ENCODE results near the gene ITSN2.
"Not testable (repeated sequence)": the region's sequence is repeated elsewhere in the genome, so short reads cannot be mapped to it uniquely, and the experiment has no call there.

Gene ITSN2

DNA sequence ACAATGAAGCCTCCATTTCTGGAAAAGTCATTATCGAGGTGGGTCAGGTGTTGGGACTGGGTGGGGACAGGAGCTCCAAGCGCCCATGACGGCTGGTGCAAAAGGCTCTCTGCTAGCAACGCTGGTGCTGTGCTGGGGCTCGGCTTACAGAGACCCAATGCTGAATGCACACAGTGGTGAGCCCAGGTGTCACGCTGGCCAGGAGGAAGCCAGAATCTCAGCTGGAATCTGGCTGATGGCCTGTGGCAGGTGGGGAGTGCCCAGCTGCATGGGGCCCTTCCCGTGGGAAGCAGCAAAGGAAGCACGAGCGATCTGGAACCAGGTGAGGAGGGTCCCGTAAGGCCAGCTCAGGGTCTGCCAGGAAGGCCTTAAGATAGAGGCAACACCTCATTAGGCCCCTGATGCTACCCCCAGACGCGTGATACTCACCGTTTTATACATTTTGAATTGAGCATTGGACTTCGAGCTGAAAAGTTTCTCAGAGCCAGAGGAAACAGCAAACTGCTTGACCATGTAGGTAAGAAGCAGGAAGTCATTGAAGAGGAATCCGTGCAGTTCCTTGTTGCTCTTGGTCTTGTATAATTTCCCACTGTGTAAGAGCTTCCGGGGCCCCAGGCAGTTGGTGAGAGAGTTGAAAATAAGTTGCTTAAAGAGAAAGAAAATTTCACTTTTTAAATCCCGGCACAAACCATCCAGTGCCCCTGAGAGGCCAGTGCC is 150.8 kb downstream of the ITSN2 start:
- DNase-seq: no peak

DNA sequence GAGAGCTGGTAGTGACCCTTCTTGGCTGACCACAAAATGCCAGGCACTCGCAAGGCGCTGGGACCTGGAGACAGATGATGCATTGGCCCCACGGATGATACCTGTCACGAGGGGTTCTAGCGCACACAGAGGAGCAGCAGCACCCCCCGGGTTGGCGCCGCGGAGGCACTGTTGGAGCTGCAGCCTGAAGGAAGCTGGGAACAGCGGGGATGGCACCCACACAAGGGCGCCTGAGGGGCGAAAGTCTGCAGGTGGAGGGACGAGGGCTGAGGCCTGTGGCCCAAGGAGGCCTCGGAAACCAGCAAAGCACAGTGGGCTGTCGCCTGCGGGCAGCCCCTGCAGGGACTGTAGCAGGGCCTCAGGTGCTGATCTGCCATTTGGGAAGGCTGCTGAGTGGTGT is 151.8 kb downstream of the ITSN2 start:
- no peak for DNase-seq

DNA sequence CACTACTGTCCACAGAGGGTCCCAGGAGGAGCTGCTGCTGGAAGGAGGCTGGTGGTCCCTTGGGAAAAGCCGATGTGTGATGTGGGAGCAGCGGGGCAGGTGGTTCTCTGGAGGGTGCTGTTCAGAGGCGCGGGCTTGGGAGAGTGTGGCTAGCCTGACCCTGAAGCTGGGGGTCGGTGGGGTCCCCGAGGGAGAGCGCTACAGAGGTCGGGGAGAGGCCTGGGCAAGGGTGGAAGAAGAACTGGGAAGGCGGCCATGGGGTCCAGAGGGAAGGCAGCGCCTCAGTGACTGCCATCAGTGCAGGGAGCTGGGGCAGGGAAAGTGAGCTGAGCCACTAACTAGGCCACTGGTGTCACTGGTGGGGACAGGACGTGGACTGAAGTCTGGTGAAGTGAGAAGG is 153.0 kb downstream of the ITSN2 start:
- no peak for DNase-seq

DNA sequence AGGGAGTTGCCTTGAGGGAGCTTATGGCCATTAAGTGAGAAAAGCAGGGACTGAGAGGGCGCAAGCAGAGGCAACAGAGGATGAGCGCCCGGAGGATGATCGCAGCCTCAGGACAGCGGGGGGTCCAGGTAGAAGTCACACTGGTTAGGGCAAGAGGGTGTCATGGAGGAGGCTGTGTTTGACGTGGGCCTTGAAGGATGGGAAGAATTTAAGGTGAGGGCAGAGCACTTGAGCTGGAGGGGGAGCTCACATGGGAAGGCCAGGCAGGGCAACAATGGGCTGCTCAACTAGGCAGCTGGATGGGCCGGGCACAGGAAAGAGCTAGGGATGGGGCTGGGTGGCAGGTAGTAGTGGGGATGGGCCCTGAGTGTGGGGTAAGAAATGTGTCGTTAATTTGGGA is 153.6 kb downstream of the ITSN2 start:
- no peak for DNase-seq

DNA sequence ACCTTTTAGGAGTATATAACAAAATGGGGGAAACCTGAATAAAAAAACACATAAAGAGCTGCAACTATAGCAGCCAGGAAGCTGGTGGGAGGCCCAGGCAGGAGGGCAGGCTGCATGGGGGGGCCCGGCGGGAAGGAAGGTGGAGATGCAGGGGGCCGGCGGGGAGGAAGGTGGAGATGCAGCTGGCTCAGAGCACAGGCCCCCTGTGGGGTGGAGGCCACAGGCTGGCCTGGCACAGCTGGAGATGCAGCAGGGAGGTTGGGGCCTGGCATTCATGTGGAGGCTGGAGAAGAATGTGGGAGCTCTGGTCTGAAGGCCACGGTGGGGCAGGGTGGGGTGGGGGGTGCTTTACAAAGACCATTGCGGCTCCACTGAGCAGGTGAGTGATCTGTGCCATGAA is 154.1 kb downstream of the ITSN2 start:
- no peak for DNase-seq

DNA sequence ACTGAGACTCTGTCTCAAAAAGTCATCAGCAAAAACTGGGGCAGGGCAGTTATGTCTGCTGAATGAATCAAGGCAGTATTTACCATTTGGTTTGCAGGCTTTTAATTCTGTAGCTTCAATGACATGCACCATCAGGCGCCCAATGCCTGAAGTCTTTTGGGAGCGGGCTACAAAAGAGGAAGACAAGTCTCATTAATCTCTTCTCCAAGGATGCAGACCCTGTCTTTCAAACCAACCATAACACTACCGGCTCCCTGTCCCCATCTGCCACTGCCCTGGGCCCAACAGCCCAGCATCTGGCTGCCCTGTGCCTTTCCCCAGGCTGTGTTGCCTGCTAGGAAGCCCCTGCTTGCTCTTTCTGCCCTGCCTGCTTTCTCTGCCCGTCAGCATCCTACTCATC is 155.2 kb downstream of the ITSN2 start:
- no peak for DNase-seq

DNA sequence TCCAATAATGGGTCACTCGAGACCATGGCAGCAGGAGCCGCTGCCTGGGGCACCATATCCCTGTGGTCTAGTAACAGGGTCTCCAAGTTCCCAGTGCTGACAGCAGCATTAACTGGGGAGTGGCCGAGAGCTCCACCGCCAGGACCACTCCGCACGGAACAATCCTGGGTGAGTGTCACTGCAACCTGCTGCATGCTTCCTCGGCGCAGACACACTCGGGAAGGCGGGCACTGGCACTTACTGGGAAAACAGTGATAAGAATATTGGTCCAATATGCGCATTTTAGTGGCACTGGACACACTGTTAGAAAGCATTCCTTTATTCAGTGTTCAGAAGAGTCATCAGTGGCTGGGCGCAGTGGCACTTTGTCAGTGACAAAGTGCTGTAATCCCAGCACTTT is 155.8 kb downstream of the ITSN2 start:
- DNase-seq: no peak

DNA sequence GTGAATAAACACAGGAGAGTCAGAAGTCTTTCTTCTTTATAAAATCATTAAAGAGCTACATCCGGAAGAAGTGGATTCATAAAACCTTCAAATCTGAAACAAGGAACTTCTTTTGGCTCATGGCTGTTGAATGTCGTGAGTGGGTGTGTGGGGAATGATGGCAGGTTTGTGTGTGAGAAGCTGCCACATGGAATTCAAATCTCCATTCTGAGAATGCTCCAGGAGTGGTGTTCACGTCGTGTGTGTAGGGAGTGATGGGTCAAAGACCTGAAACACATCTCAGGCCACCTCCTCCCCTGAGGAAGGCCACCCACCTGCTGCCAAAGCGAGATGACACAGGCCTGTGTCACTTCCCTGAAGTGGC is 156.6 kb downstream of the ITSN2 start:
- no peak for DNase-seq

DNA sequence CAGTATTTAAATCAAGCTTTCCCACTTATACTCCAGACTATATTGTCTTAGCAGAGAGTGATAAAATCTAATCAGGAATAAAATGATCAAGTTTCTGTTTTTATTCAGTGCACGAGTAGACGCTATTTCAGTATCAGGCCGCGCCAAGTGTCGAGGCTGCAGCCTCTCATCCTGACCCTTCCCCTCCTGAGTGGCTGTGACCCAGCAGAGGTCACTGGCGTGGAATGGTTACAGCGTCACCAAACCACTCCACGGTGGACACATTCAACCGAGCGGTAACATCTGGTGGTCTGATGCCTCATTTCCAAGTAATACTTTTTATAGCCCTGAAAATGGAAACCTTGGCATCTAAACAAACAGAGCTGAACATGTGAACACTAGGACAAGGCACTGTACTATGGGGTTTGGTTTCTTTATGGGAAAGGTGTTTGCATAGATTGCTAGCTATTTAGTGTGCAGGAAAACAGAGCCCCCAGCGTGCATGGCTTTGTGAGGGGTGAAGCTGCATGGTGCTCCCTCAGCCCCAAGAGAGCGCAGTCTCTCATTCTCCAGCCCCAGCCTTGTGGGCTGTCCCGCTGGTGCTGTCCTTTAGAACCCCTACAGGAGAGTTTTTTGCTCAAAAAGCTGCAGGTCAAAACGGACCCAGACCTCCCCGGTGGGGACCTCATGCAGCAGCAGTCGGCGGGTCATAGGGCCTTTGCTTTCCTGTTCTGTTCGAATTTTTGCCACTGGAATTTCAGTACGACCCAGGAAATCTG is 157.1 kb downstream of the ITSN2 start:
- DNase-seq: no peak

DNA sequence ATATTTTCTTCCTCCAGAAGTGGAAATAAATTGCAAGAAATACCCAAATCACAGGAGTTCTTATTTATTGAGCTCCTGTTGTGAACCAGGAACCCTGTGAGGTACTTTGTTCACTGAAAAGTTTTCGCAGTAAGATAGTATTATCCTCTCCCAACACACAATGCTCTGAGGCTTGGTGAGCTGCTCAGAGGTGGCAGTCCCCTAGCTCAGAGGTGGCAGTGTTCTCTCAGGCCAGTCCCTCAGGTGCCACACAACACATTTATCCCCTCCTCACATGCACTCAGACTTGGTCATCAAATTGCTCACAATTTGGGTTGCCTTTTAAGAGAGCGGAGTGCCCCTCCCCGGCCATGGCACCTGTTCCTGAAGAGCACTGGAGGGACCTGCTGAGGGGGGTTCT is 159.5 kb downstream of the ITSN2 start:
- DNase-seq: no peak

DNA sequence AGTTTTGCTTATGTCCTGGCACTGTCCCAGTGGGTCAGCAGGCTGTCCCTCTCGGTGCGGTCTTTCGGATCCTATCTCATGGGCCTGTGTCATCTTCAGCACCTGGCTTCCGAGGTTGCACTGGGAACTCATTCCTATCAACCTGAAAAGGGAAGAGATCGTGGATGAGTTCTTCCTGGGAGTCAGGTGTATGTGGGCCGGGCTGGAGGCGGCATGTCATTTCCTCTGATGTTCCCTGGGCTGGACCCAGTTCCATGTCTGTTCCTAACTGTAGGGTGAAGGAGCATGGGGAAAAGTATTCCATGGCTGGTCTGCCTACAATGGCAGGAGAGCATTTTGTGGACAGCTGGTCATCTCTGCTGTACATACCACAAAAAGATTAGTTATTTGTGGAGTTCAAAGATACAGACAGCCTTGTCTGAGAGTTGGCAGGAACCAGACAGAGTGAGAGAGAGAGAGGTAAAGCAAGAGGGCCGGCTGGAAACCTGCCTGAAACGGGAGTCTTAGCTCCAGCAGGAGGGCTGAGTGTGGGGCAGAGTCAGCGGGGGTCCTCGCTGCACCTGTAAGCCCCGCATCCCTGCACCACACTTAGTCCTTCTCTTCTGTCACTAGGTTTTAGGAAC is 160.3 kb downstream of the ITSN2 start:
- DNase-seq: no peak

DNA sequence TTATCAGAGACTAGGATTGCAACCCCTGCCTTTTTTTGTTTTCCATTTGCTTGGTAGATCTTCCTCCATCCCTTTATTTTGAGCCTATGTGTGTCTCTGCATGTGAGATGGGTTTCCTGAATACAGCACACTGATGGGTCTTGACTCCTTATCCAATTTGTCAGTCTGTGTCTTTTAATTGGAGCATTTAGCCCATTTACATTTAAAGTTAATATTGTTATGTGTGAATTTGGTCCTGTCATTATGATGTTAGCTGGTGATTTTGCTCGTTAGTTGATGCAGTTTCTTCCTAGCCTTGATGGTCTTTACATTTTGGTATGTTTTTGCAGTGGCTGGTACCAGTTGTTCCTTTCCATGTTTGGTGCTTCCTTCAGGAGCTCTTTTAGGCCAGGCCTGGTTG is 163.1 kb downstream of the ITSN2 start:
- not testable (repeated sequence) for DNase-seq

DNA sequence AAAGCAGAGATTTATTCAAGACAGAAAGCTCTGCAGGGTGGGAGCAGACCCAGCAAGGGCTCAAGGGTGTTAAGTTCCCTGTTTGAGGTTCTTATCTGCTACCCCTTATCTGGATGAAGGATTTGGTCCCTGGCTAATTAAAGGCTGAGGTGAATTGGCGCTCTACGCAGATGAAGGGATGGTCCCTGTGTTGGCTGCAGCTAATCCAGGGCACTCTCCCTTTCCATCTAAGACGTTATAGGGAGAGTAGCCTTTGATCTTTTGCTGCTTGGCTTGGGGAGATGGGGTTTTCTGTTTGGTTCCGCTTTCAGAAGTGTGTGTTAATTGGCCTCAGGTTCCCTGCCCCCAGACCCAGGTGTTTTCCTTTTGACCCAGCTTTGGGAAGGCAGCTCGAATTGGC is 168.5 kb downstream of the ITSN2 start:
- DNase-seq: no peak

DNA sequence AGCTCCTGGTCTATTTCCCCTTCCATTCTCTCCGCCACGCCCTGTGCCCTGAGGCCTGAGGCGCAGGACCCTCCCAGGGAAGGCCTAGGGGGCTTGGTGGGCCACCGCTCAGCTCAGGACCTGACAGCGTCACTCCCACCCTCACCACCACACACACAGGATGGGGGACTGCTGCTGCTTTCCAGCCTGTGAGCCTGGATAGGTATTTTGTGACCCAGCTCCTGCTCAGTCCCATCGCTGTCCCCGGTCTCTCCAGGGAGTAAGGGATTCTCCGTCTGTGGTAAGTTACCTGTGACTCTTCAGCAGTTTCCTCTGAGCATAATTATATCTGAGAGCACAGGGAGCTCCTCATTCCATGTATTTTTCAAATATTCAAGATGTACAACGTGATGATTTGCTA is 169.2 kb downstream of the ITSN2 start:
- no peak for DNase-seq

DNA sequence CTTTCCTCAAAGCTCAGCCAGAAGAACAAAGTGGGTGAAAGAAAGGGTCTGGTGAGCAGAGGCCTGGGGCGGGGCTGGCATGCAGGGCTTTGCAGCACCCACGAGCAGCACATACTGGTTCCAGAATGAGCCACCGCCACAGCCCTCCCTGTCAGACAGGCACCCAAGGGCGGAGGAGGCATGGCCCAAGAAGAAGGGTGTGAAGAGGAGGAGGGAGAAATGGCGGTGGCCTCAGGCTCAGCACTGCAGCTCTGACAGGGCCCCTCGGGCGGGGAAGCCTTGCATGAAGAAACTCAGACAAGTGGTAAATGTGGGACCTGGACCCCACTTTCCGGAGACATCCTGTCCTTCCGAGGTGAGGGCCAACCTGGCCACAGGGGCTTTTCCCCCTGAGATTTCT is 169.8 kb downstream of the ITSN2 start:
- DNase-seq: no peak

DNA sequence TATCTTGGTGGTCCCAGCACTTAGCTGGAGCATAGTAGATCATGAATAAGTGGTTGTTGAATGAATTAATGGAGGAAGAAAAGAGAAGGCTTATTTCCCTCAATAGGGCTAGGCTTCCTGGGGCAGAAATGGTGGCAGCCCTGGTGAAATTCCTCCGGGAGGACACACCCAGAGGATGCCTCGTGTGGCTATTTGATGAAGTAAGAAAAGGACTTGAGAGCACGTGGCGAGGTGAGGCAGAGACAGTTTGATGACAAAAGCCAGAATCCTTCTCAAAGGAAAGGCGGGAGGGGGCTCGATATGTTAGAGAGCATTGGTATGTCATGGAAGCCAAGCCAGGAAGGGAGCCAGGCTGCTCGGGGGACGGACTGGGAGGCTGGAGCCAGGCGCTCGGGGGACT is 170.8 kb downstream of the ITSN2 start:
- no peak for DNase-seq

DNA sequence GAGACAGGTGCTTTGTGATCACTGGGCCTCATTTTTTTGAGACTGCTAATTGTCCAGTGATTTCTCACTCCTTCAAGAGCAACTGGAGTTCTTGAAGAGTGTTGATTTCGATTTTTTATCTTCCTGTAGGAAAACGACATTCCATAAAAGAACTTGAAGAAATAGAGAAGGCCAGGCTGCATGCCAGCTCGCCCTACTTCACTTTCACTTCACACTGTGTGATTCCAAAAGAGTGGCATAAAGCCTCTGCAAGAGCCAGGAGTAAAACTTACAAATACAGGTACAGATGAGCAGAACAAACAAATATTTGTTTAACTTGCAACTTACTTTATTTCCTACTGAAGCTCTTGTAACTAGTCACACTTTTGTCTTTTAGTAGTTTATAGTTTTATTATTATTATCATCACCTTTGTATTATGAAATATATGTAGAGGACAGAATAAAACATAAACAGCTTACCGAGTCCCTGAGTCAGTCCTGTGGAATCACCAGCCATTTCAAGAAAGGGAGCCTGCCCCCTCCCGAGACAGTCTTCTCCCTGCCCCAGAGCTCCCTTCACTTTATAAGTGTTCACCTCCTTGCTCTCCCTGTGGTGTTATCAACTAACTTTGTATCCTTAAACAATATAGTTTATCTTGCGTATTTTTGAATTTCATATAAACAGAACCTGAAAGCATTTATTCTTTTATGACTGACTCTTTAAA is 176.8 kb downstream of the ITSN2 start:
- no peak for DNase-seq

DNA sequence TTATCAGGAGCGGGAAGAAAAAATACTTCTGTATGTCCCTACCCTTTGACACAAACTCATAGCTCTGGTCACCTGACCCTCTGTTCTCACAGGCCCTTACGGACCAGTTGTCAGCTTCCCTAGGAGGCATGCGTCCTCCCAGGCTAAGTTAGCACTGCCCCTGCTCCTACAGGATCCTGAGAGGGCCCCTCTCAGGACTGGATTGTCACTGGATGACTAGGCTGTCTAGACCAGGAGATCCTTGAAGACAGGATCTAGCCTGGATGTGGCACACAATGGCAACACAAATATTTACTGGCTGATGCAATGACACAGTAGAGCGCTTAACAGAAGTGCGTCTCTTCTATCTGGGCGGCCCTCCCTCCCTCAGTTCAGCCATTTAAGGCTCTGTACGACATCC is 177.8 kb downstream of the ITSN2 start:
- DNase-seq: no peak

DNA sequence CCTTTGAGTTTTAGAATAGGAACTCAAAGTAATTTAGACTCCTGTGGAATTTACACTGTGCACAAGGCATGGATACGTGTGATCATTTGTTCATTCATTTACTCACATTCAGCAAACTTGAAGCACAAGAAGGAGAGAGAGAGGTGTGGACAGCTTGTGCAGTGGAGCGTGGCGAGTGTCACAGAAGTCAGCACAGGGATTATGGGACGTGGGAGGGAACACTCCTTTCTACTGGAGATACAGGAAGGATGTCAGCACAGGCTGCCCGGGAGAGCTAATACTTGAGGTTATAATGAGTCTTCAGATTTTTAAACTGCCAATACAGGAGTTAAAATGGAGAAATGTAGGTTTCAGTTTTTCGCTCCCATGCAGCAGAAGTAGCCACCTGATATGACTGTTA is 178.5 kb downstream of the ITSN2 start:
- no peak for DNase-seq

DNA sequence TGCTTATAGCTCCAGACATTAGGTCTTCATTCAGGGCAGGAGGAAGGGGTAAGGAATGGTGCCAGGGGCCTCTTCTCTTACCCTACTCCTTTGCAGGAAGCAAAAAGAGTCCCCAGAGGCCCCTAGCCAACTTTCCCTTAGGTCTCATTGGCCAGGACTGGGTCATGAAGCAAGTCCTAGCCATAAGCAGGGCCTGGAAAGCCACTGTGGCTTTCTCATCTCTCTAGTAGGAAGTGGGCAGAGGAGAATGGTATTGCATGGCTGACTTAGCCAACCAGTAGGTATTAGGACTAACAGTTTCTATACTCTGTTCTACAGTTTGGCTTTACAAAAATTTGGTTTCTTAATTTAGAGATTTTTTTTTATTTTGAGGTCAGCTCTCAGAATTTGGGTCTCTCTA is 180.7 kb downstream of the ITSN2 start:
- DNase-seq: no peak

DNA sequence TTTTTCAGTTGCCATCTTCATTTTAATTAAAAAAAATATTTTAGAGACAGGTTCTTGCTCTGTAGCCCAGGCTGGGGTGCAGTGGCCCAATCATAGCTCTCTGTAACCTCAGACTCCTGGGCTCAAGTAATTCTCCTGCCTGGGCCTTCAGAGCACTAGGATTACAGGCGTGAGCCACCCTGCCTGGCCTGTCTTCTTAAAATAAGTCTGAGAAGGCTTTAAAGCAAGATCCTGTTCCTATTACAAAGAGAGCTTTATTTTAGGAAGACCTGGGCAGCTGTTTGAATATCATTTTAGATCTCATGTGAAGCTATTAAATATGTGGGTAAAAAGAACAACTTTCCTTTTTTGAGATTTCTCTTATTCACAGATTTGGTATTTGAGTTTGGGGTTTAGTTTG is 184.0 kb downstream of the ITSN2 start:
- DNase-seq: no peak

DNA sequence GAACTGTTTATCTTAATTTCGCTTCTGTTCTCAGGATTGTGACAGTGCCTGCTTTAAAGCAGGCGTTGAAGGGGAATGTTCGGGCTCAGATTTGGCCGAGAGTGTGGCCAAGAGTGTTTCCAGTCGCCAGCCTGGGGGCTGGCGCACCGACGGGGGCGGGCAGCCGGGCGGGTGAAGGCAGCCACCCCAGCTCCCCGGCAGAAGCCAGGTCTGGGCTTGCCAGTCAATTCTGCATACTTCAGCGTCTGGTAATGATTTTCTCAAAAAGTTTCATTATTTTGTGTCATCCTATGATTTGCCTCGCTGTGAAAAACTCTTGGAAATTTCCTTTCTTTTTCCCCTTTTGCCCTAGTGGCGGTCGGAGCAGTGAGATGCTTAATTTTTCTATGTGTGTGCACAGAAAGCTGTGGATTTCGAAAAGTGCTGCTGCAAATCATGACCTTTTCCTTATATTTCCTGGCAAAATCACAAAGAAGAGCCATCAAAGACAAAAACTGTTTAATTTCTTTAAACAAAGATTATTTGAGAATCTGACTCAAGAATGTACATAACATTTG is 184.6 kb downstream of the ITSN2 start:
- DNase-seq: no peak

DNA sequence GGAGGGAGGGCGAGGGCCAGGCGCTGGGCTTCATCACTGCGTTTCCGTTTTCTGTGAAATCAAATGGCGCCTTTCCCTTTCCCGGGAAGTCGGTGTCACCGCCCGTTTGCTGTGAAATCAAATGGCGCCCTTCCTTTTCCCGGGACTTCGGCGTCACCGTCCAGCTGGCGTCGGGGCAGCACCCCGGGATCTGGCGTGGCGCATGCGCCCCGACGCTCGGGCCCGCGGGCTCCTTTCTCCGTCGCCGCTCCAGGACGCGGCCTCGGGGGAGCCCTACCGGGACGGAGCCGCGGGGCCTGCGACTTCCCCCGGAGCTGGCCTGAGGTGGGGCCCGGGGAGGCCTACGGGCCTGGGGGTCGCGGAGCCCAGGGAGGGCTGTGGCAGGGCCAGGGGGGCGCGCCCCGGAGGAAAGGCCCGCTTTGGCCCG is 185.5 kb downstream of the ITSN2 start, which contains the start of gene FAM228A:
TSS of gene FAM228A (plus strand) at position 203 of the 427 bp plus-strand sequence. CDS start 428 bp downstream, outside the sequence.
- DNase-seq: no peak
